Loucy (cell line): ENCODE measurements around the gene PPP1CA.

ENCODE experiments used
- H2AFZ ChIP-seq: fragments of 200-600 bp; sonication (generic); 2 replicates; pipeline ENCODE4 v1.6.0; 2016; ENCODE audit warnings: antibody characterized with exemption, mild to moderate bottlenecking, low read length, moderate library complexity
- H3F3A ChIP-seq: fragments of 200-600 bp; 2 replicates; pipeline ENCODE4 v1.6.0; 2016; ENCODE audit warnings: antibody characterized with exemption, low read depth, mild to moderate bottlenecking
- H3K27me3 ChIP-seq: fragments of 200-600 bp; sonication (generic); 2 replicates; pipeline ENCODE4 v1.6.1; 2014; ENCODE audit warnings: low read length, mild to moderate bottlenecking; ENCODE audit not compliant: insufficient read depth, poor library complexity, severe bottlenecking
- H3K36me3 ChIP-seq: fragments of 200-600 bp; sonication (generic); 2 replicates; pipeline ENCODE4 v1.6.1; 2016; ENCODE audit warnings: low read length; ENCODE audit not compliant: insufficient read depth
- H3K4me1 ChIP-seq: fragments of 200-600 bp; sonication (generic); 2 replicates; pipeline ENCODE4 v1.5.1; 2014; ENCODE audit warnings: low read length, mild to moderate bottlenecking; ENCODE audit not compliant: insufficient read depth, poor library complexity, severe bottlenecking
- H3K4me2 ChIP-seq: fragments of 200-600 bp; sonication (generic); 2 replicates; pipeline ENCODE4 v1.6.0; 2014; ENCODE audit warnings: antibody characterized with exemption, low read length, low read depth, mild to moderate bottlenecking; ENCODE audit not compliant: poor library complexity, severe bottlenecking
- H3K4me3 ChIP-seq: fragments of 200-600 bp; sonication (generic); 2 replicates; pipeline ENCODE4 v1.5.1; 2014; ENCODE audit warnings: low read length, mild to moderate bottlenecking, mixed read lengths; ENCODE audit not compliant: poor library complexity, severe bottlenecking
- H3K79me2 ChIP-seq: fragments of 200-600 bp; sonication (generic); 2 replicates; pipeline ENCODE4 v1.6.1; 2014; ENCODE audit warnings: low read length; ENCODE audit not compliant: insufficient read depth
- H3K9ac ChIP-seq: fragments of 200-600 bp; sonication (generic); 2 replicates; pipeline ENCODE4 v1.6.0; 2014; ENCODE audit warnings: mild to moderate bottlenecking, low read depth, low read length, moderate library complexity; ENCODE audit not compliant: poor library complexity, severe bottlenecking
- H3K9me2 ChIP-seq: fragments of 200-600 bp; sonication (generic); replicated peaks from 2 replicates; pipeline ENCODE4 v1.6.1; 2016; ENCODE audit warnings: low read depth, low read length, mixed read lengths
- H3K9me3 ChIP-seq: fragments of 200-600 bp; sonication (generic); 2 replicates; pipeline ENCODE4 v1.6.1; 2014; ENCODE audit warnings: mild to moderate bottlenecking, antibody characterized with exemption, low read length, low read depth; ENCODE audit not compliant: insufficient read depth
- H4K20me1 ChIP-seq: fragments of 200-600 bp; sonication (generic); 2 replicates; pipeline ENCODE4 v1.6.0; 2014; ENCODE audit warnings: antibody characterized with exemption, low read length, mild to moderate bottlenecking; ENCODE audit not compliant: insufficient read depth, poor library complexity, severe bottlenecking
- CTCF ChIP-seq: fragments of 200-600 bp; sonication (generic); conservative IDR thresholded peaks from 2 replicates; pipeline ENCODE4 v1.5.1; 2014; ENCODE audit warnings: mild to moderate bottlenecking, antibody characterized with exemption, low read length
- EZH2phosphoT487 ChIP-seq: fragments of 200-600 bp; IDR thresholded peaks from 2 replicates; pipeline ENCODE4 v1.6.1; 2018; ENCODE audit warnings: antibody characterized with exemption, mild to moderate bottlenecking, moderate library complexity, borderline replicate concordance

Gene PPP1CA

GRCh38 chr11:67416416-67417335 lies 15.0 kb upstream of the PPP1CA start:
- H3K9me3 ChIP-seq: no peaks in the 10 kb centered on the region
- peak overlapping the region; percentile 56 for H3K9ac ChIP-seq
- H3K4me3 ChIP-seq: peak overlapping the region; percentile 19
- H3K27me3 ChIP-seq: no peaks in the 10 kb centered on the region
- peaks cover 23% of the 10 kb centered on the region; the same call in 1 of the 2 replicates for H3K79me2 ChIP-seq
- H3K4me1 ChIP-seq: peaks cover 49% of the 10 kb centered on the region
- H2AFZ ChIP-seq: no peak overlapping the region
- TF ChIP-seq CTCF (no peak), EZH2phosphoT487 (no peak)
- no peaks in the 10 kb centered on the region for H3K9me2 ChIP-seq
- no peaks in the 10 kb centered on the region for H4K20me1 ChIP-seq
- H3K36me3 ChIP-seq: no peaks in the 10 kb centered on the region
- peak overlapping the region; percentile 63 for H3K4me2 ChIP-seq
- no peaks in the 10 kb centered on the region for H3F3A ChIP-seq

- peaks cover 26% of the 10 kb centered on the region; the same call in 1 of the 2 replicates for H3K79me2 ChIP-seq
- no peaks in the 10 kb centered on the region for H4K20me1 ChIP-seq
- H3K36me3 ChIP-seq: no peaks in the 10 kb centered on the region
- H3K9me2 ChIP-seq: no peaks in the 10 kb centered on the region
- H3K9ac ChIP-seq: peak within 1 kb of the TSS; percentile 56
- H3F3A ChIP-seq: no peaks in the 10 kb centered on the region
- H3K4me1 ChIP-seq: peaks cover 57% of the 10 kb centered on the region
- no peaks in the 10 kb centered on the region for H3K27me3 ChIP-seq
- peak within 1 kb of the TSS; percentile 19 for H3K4me3 ChIP-seq
- no peaks in the 10 kb centered on the region for H3K9me3 ChIP-seq
- peak within 1 kb of the TSS; percentile 63 for H3K4me2 ChIP-seq
- TF ChIP-seq CTCF (no peak), EZH2phosphoT487 (no peak)
- H2AFZ ChIP-seq: no peak within 1 kb of the TSS
These were observed 14.0 kb upstream of the PPP1CA start, which contains the start of gene CARNS1 for GRCh38 chr11:67415501-67416304. TSS of gene CARNS1 (plus strand) at chr11:67415678. CDS start at chr11:67416200, 522 bp downstream.

- Histone ChIP-seq H3K27me3 (no peaks in the 10 kb centered on the region), H4K20me1 (no peaks in the 10 kb centered on the region), H2AFZ (no peak overlapping the region), H3K4me3 (no peak overlapping the region), H3K9ac (peak overlapping the region; percentile 25), H3K36me3 (no peaks in the 10 kb centered on the region), H3K79me2 (peaks cover 13% of the 10 kb centered on the region; the same call in 1 of the 2 replicates), H3K9me2 (no peaks in the 10 kb centered on the region), H3K9me3 (no peaks in the 10 kb centered on the region), H3F3A (peaks cover 12% of the 10 kb centered on the region), H3K4me2 (no peak overlapping the region), H3K4me1 (peaks cover 54% of the 10 kb centered on the region)
- TF ChIP-seq EZH2phosphoT487 (no peak), CTCF (no peak)
These were observed 11.7 kb upstream of the PPP1CA start for GRCh38 chr11:67413266-67413849.
